HG03175 (cell line): ENCODE data around the gene ESYT3.
A peak's percentile ranks its signal among the peaks of the same experiment; 100 is the strongest.

Source experiments
- ATAC-seq: cut with Tn5 transposase; IDR thresholded peaks from one replicate; pipeline ENCODE4 v1.9.1; 2021; ENCODE audit warnings: mild to moderate bottlenecking, moderate library complexity; ENCODE audit not compliant: unreplicated experiment

The ESYT3 gene

GRCh38 chr3:138434276-138434874, at the start of gene ESYT3:
Gene ESYT3 (plus strand): TSS chr3:138434616. CDS start chr3:138434799, 183 bp downstream.
- ATAC-seq: peak; percentile 54

GRCh38 chr3:138384976-138385375, 49.4 kb upstream of the ESYT3 start:
- no peak for ATAC-seq

- no peak for ATAC-seq
Measured at GRCh38 chr3:138389144-138389601, 45.2 kb upstream of the ESYT3 start.

- ATAC-seq: no peak
Measured at GRCh38 chr3:138389841-138390581, 44.4 kb upstream of the ESYT3 start.

GRCh38 chr3:138390582-138390932, 43.9 kb upstream of the ESYT3 start:
- no peak for ATAC-seq

- ATAC-seq: no peak
Measured at GRCh38 chr3:138394156-138394555, 40.3 kb upstream of the ESYT3 start.

- no peak for ATAC-seq
Measured at GRCh38 chr3:138394686-138395085, 39.7 kb upstream of the ESYT3 start.

- ATAC-seq: no peak
Measured at GRCh38 chr3:138395865-138396751, 38.3 kb upstream of the ESYT3 start.

- no peak for ATAC-seq
Measured at GRCh38 chr3:138396752-138397410, 37.5 kb upstream of the ESYT3 start.

GRCh38 chr3:138397983-138398382, 36.4 kb upstream of the ESYT3 start:
- ATAC-seq: no peak

- ATAC-seq: no peak
Measured at GRCh38 chr3:138398791-138399575, 35.4 kb upstream of the ESYT3 start.

GRCh38 chr3:138399766-138400165, 34.6 kb upstream of the ESYT3 start:
- ATAC-seq: no peak

- ATAC-seq: no peak
Measured at GRCh38 chr3:138400651-138401070, 33.8 kb upstream of the ESYT3 start.

GRCh38 chr3:138401834-138402233, 32.6 kb upstream of the ESYT3 start:
- no peak for ATAC-seq

GRCh38 chr3:138404121-138404520, 30.3 kb upstream of the ESYT3 start:
- ATAC-seq: no peak

GRCh38 chr3:138405001-138405400, 29.4 kb upstream of the ESYT3 start:
- ATAC-seq: no peak

- ATAC-seq: no peak
Measured at GRCh38 chr3:138405486-138405885, 28.9 kb upstream of the ESYT3 start.

- ATAC-seq: no peak
Measured at GRCh38 chr3:138406606-138407005, 27.8 kb upstream of the ESYT3 start.

GRCh38 chr3:138407236-138407907, 27.0 kb upstream of the ESYT3 start:
- no peak for ATAC-seq
